ENCODE results near the gene PLRG1. TPM values are rescaled to one million over a fixed set of nuclear protein-coding genes. Genes with fewer than 3 reads are reported as not detected.

Gene PLRG1
- total and polyA plus RNA-seq, 8 donors: 58.0 to 120 (median 96.6) TPM

GRCh38 chr4:154574311-154574710, 24.1 kb upstream of the PLRG1 start:
- TF ChIP-seq CTCF (IDR thresholded peaks at IDR 0.05): no peak
- no peaks in the 10 kb centered on the region for H3K4me1 ChIP-seq
- ATAC-seq (no peak), DNase-seq (no peak)
- H3K9me3 ChIP-seq: no peaks in the 10 kb centered on the region
- no peak overlapping the region for H3K27ac ChIP-seq
- no peak overlapping the region for H3K4me3 ChIP-seq
- H3K36me3 ChIP-seq: no peaks in the 10 kb centered on the region
- intact Hi-C loops (cut with DNase I): no loop called here
- H3K27me3 ChIP-seq: peaks cover 0 to 3% of the 10 kb centered on the region in 2 donors

GRCh38 chr4:154573190-154573870, 23.1 kb upstream of the PLRG1 start:
- intact Hi-C loops (cut with DNase I): no loop called here
- no peak for DNase-seq
- Histone ChIP-seq H3K9me3 (no peaks in the 10 kb centered on the region), H3K36me3 (no peaks in the 10 kb centered on the region), H3K4me3 (no peak overlapping the region), H3K4me1 (no peaks in the 10 kb centered on the region), H3K27ac (no peak overlapping the region), H3K27me3 (peaks cover 0 to 3% of the 10 kb centered on the region in 2 donors)
- no peak for ATAC-seq
- TF ChIP-seq CTCF (IDR thresholded peaks at IDR 0.05): no peak

- intact Hi-C loops (cut with DNase I): no loop called here
- no peak for ATAC-seq
- Histone ChIP-seq H3K27ac (no peak overlapping the region), H3K9me3 (no peaks in the 10 kb centered on the region), H3K36me3 (no peaks in the 10 kb centered on the region), H3K27me3 (no peaks in the 10 kb centered on the region), H3K4me1 (no peaks in the 10 kb centered on the region), H3K4me3 (no peak overlapping the region)
- TF ChIP-seq CTCF (IDR thresholded peaks at IDR 0.05): no peak
- no peak for DNase-seq
These were observed 19.4 kb upstream of the PLRG1 start for GRCh38 chr4:154569584-154569983.

- H3K4me1 ChIP-seq: no peaks in the 10 kb centered on the region
- ATAC-seq: no peak
These were observed 18.8 kb upstream of the PLRG1 start for GRCh38 chr4:154569028-154569427.

More at GRCh38 chr4:154569028-154569427, 18.8 kb upstream of the PLRG1 start:
- Histone ChIP-seq H3K27me3 (no peaks in the 10 kb centered on the region), H3K9me3 (no peaks in the 10 kb centered on the region), H3K27ac (no peak overlapping the region), H3K36me3 (no peaks in the 10 kb centered on the region), H3K4me3 (no peak overlapping the region)
- no peak for TF ChIP-seq CTCF (IDR thresholded peaks at IDR 0.05)
- DNase-seq: no peak
- intact Hi-C loops (cut with DNase I): no loop called here

Data from left lung (tissue), 10 donors.